ENCODE data around the gene SLCO3A1. TPM values are rescaled to one million over a fixed set of nuclear protein-coding genes. Genes with fewer than 3 reads are reported as not detected.

SLCO3A1 gene
- total RNA-seq, 1 experiment from 2014 or later: 9.1 TPM

DNA sequence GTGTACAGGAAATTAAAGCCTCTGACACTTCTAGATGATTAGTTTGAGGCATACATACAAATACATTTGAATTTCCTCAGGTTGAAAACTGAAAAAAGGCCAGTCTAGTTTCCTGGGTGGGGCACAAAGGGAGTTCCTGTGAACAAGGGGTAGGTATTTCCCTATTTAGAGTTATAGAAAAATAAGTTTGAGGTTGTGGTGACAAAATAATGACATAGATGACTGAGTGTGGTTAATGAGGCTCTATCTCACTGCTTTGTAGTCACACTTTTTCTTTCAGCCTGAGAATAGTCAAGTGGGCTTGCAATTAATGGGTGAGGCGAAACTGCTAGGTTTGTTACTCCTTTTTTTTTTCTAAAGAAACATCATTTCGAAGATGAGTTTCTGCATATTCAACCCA, 4.3 kb downstream of the SLCO3A1 start:
- CTCF ChIA-PET: no interaction called here
- Mint-ChIP-seq H3K27me3 (ENCODE audit: low read depth) (peaks cover 20% of the 10 kb centered on the region), H3K27ac (no peak overlapping the region), H3K9me3 (no peaks in the 10 kb centered on the region), H3K4me1 (peaks cover 33% of the 10 kb centered on the region), H3K36me3 (no peaks in the 10 kb centered on the region), H3K4me3 (no peak overlapping the region)
- DNase-seq (ENCODE audit: low spot score) (no peak), ATAC-seq (no peak)
- no peak for TF ChIP-seq SMAD4 (CRISPR knock-in tag; IDR thresholded peaks at IDR 0.05)
- TF ChIP-seq ETV6 (CRISPR knock-in tag; IDR thresholded peaks at IDR 0.05): no peak
- no peak for TF ChIP-seq SMAD3 (CRISPR knock-in tag; IDR thresholded peaks at IDR 0.05; ENCODE audit: borderline replicate concordance)
- TF ChIP-seq ZBTB43 (CRISPR knock-in tag; IDR thresholded peaks at IDR 0.05): no peak
- TF ChIP-seq, protein P1, sequence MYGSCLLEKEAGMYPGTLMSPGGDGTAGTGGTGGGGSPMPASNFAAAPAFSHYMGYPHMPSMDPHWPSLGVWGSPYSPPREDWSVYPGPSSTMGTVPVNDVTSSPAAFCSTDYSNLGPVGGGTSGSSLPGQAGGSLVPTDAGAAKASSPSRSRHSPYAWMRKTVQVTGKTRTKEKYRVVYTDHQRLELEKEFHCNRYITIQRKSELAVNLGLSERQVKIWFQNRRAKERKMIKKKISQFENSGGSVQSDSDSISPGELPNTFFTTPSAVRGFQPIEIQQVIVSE (CRISPR knock-in tag; IDR thresholded peaks at IDR 0.05; ENCODE audit: borderline replicate concordance): no peak
- TF ChIP-seq ARID4B (CRISPR knock-in tag; IDR thresholded peaks at IDR 0.05; ENCODE audit: borderline replicate concordance): no peak
- TF ChIP-seq, protein P2, sequence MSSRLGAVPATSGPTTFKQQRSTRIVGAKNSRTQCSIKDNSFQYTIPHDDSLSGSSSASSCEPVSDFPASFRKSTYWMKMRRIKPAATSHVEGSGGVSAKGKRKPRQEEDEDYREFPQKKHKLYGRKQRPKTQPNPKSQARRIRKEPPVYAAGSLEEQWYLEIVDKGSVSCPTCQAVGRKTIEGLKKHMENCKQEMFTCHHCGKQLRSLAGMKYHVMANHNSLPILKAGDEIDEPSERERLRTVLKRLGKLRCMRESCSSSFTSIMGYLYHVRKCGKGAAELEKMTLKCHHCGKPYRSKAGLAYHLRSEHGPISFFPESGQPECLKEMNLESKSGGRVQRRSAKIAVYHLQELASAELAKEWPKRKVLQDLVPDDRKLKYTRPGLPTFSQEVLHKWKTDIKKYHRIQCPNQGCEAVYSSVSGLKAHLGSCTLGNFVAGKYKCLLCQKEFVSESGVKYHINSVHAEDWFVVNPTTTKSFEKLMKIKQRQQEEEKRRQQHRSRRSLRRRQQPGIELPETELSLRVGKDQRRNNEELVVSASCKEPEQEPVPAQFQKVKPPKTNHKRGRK (CRISPR knock-in tag; IDR thresholded peaks at IDR 0.05; ENCODE audit: borderline replicate concordance): no peak
- no peak for TF ChIP-seq ELF4 (CRISPR knock-in tag; IDR thresholded peaks at IDR 0.05; ENCODE audit: low read depth)
- TF ChIP-seq, protein P3, sequence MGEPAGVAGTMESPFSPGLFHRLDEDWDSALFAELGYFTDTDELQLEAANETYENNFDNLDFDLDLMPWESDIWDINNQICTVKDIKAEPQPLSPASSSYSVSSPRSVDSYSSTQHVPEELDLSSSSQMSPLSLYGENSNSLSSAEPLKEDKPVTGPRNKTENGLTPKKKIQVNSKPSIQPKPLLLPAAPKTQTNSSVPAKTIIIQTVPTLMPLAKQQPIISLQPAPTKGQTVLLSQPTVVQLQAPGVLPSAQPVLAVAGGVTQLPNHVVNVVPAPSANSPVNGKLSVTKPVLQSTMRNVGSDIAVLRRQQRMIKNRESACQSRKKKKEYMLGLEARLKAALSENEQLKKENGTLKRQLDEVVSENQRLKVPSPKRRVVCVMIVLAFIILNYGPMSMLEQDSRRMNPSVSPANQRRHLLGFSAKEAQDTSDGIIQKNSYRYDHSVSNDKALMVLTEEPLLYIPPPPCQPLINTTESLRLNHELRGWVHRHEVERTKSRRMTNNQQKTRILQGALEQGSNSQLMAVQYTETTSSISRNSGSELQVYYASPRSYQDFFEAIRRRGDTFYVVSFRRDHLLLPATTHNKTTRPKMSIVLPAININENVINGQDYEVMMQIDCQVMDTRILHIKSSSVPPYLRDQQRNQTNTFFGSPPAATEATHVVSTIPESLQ (CRISPR knock-in tag; IDR thresholded peaks at IDR 0.05): no peak
- no peak for TF ChIP-seq EMX1 (CRISPR knock-in tag; IDR thresholded peaks at IDR 0.05)
- TF ChIP-seq ZNF232 (CRISPR knock-in tag; IDR thresholded peaks at IDR 0.05): no peak
- TF ChIP-seq KAT7 (CRISPR knock-in tag; IDR thresholded peaks at IDR 0.05; ENCODE audit: borderline replicate concordance): no peak
- no peak for TF ChIP-seq NFATC4 (CRISPR knock-in tag; IDR thresholded peaks at IDR 0.05)
- no peak for TF ChIP-seq FOXP1 (CRISPR knock-in tag; IDR thresholded peaks at IDR 0.05; ENCODE audit: borderline replicate concordance)
- POLR2A ChIA-PET: no interaction called here

DNA sequence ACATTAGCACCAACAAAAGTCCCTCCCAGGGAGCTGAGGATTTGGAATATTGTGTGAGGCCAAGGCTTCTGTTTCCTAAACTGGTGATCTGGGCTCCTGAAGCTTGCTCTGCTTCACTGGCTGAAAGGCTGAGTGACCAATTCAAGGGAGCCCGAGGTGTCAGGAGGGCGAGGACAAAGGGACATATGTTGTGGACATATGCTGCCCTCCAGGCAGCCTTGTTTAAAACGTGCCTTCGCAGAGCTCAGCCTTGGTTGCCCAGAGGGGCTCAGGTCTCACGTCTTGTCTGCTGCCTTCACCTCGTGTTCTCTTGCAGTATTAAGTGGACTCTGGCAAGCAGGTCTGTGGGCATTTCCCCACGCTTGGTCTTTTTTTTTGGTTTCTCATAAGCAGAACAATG, 7.0 kb downstream of the SLCO3A1 start:
- TF ChIP-seq, protein P4, sequence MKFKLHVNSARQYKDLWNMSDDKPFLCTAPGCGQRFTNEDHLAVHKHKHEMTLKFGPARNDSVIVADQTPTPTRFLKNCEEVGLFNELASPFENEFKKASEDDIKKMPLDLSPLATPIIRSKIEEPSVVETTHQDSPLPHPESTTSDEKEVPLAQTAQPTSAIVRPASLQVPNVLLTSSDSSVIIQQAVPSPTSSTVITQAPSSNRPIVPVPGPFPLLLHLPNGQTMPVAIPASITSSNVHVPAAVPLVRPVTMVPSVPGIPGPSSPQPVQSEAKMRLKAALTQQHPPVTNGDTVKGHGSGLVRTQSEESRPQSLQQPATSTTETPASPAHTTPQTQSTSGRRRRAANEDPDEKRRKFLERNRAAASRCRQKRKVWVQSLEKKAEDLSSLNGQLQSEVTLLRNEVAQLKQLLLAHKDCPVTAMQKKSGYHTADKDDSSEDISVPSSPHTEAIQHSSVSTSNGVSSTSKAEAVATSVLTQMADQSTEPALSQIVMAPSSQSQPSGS (CRISPR knock-in tag; IDR thresholded peaks at IDR 0.05; ENCODE audit: borderline replicate concordance, low read depth): no peak
- TF ChIP-seq ESRRA (CRISPR knock-in tag; IDR thresholded peaks at IDR 0.05; ENCODE audit: borderline replicate concordance) (no peak), MLX (CRISPR knock-in tag; IDR thresholded peaks at IDR 0.05) (no peak), GABPB1 (CRISPR knock-in tag; IDR thresholded peaks at IDR 0.05) (no peak), IRF1 (CRISPR knock-in tag; IDR thresholded peaks at IDR 0.05) (no peak), NR2C2 (CRISPR knock-in tag; IDR thresholded peaks at IDR 0.05) (no peak)
- Mint-ChIP-seq H3K27ac (no peak overlapping the region), H3K4me1 (peaks cover 33% of the 10 kb centered on the region), H3K36me3 (no peaks in the 10 kb centered on the region), H3K27me3 (ENCODE audit: low read depth) (peaks cover 6% of the 10 kb centered on the region; the same call in 1 of the 2 replicates), H3K4me3 (no peak overlapping the region), H3K9me3 (no peaks in the 10 kb centered on the region)
- DNase-seq (ENCODE audit: low spot score) (no peak), ATAC-seq (no peak)
- CTCF ChIA-PET: no interaction called here
- POLR2A ChIA-PET: no interaction called here
